GM23338 (cell line): ENCODE results near the gene STPG1. TPM values are rescaled to one million over a fixed set of nuclear protein-coding genes. Genes with fewer than 3 reads are reported as not detected.

ENCODE experiments used
- ATAC-seq: fragments of 200-7000 bp; cut with Tn5 transposase; 3 replicates; pipeline ENCODE4 v1.9.1; 2020
- DNase-seq: peaks from one replicate; pipeline ENCODE4 v3.0.0-alpha.2; 2015; ENCODE audit warnings: low spot score
- H2AFZ ChIP-seq: fragments of 200-600 bp; sonication (generic); 2 replicates; pipeline ENCODE4 v1.8.0; 2016; ENCODE audit warnings: antibody characterized with exemption, mild to moderate bottlenecking, moderate library complexity
- H3F3A ChIP-seq: fragments of 200-600 bp; sonication (generic); replicated peaks from 2 replicates; pipeline ENCODE4 v1.8.0; 2017; ENCODE audit warnings: antibody characterized with exemption, mixed run types, low read depth
- H3K27ac ChIP-seq: fragments of 200-600 bp; sonication (generic); 2 replicates; pipeline ENCODE4 v1.6.1; 2016; ENCODE audit warnings: low read depth
- H3K27me3 ChIP-seq: fragments of 200-600 bp; sonication (generic); 2 replicates; pipeline ENCODE4 v1.8.0; 2016; ENCODE audit warnings: mild to moderate bottlenecking, mixed run types, moderate library complexity; ENCODE audit not compliant: insufficient read depth
- H3K36me3 ChIP-seq: fragments of 200-600 bp; sonication (generic); 2 replicates; pipeline ENCODE4 v1.8.0; 2016; ENCODE audit warnings: mild to moderate bottlenecking; ENCODE audit not compliant: insufficient read depth
- H3K4me1 ChIP-seq: fragments of 200-600 bp; sonication (generic); 2 replicates; pipeline ENCODE4 v1.8.0; 2016; ENCODE audit warnings: mild to moderate bottlenecking, moderate library complexity; ENCODE audit not compliant: insufficient read depth
- H3K4me2 ChIP-seq: fragments of 200-600 bp; sonication (generic); 2 replicates; pipeline ENCODE4 v1.7.1; 2017; ENCODE audit warnings: mixed run types
- H3K4me3 ChIP-seq: fragments of 200-600 bp; sonication (generic); 2 replicates; pipeline ENCODE4 v1.6.1; 2016; ENCODE audit warnings: mixed run types
- H3K79me2 ChIP-seq: fragments of 200-600 bp; sonication (generic); replicated peaks from 2 replicates; pipeline ENCODE4 v1.8.0; 2017; ENCODE audit warnings: mild to moderate bottlenecking; ENCODE audit not compliant: insufficient read depth
- H3K9me2 ChIP-seq: fragments of 200-600 bp; sonication (generic); 2 replicates; pipeline ENCODE4 v1.8.0; 2017; ENCODE audit not compliant: insufficient read depth
- H4K20me1 ChIP-seq: fragments of 200-600 bp; sonication (generic); replicated peaks from 2 replicates; pipeline ENCODE4 v1.8.0; 2017; ENCODE audit warnings: mild to moderate bottlenecking; ENCODE audit not compliant: insufficient read depth
- H3K27ac Mint-ChIP-seq: 2 replicates; pipeline ENCODE4 v1.8.0; 2020; ENCODE audit warnings: inconsistent platforms, mild to moderate bottlenecking, moderate library complexity, mixed read lengths
- H3K27me3 Mint-ChIP-seq: 3 replicates; pipeline ENCODE4 v1.8.0; 2022; ENCODE audit warnings: low read depth, mild to moderate bottlenecking, moderate library complexity, mixed read lengths, inconsistent platforms; ENCODE audit not compliant: insufficient read depth, poor library complexity
- H3K36me3 Mint-ChIP-seq: 3 replicates; pipeline ENCODE4 v1.8.0; 2021; ENCODE audit warnings: low read depth, mild to moderate bottlenecking, inconsistent platforms, moderate library complexity, mixed read lengths
- H3K4me1 Mint-ChIP-seq: 3 replicates; pipeline ENCODE4 v1.8.0; 2020; ENCODE audit warnings: mild to moderate bottlenecking, inconsistent platforms, mixed read lengths
- H3K4me3 Mint-ChIP-seq: 3 replicates; pipeline ENCODE4 v1.8.0; 2021; ENCODE audit warnings: moderate library complexity, mild to moderate bottlenecking, inconsistent platforms, mixed read lengths
- H3K9me3 Mint-ChIP-seq: 3 replicates; pipeline ENCODE4 v1.8.0; 2020; ENCODE audit warnings: moderate library complexity, mild to moderate bottlenecking, inconsistent platforms, mixed read lengths
- CREB1 ChIP-seq: fragments of 250-450 bp; sonication (Bioruptor Pico); IDR thresholded peaks from 2 replicates; pipeline ENCODE4 v1.5.0; 2020; ENCODE audit warnings: low read depth, mild to moderate bottlenecking, moderate library complexity
- CTCF ChIP-seq, 2 experiments: fragments of 200-600 bp in 1 of 2; sonication (generic) in 1 of 2; conservative IDR thresholded peaks; 2 replicates each; pipeline versions ENCODE4 v1.5.1 to v1.6.1; 2016 to 2017; ENCODE audit warnings: antibody characterized with exemption in 2 of 2, low read depth in 2 of 2, mild to moderate bottlenecking in 2 of 2, moderate library complexity in 1 of 2
- ETS1 ChIP-seq: IDR thresholded peaks from 2 replicates; pipeline ENCODE4 v1.6.1; 2016; ENCODE audit warnings: antibody characterized with exemption
- EZH2 ChIP-seq: fragments of 200-600 bp; sonication (generic); IDR thresholded peaks from one replicate; pipeline ENCODE4 v1.8.0; 2017; ENCODE audit warnings: antibody characterized with exemption, mild to moderate bottlenecking, low read depth; ENCODE audit not compliant: unreplicated experiment
- EZH2phosphoT487 ChIP-seq: fragments of 200-600 bp; sonication (generic); IDR thresholded peaks from one replicate; pipeline ENCODE4 v1.8.1; 2018; ENCODE audit warnings: antibody characterized with exemption; ENCODE audit not compliant: unreplicated experiment
- NANOG ChIP-seq: IDR thresholded peaks from 2 replicates; pipeline ENCODE4 v1.6.1; 2016; ENCODE audit warnings: antibody characterized with exemption, borderline replicate concordance
- POLR2AphosphoS5 ChIP-seq: IDR thresholded peaks from 2 replicates; pipeline ENCODE4 v1.6.1; 2016; ENCODE audit warnings: antibody characterized with exemption, low read depth
- STAT1 ChIP-seq: IDR thresholded peaks from one replicate; pipeline ENCODE4 v1.6.1; 2016; ENCODE audit warnings: antibody characterized with exemption; ENCODE audit not compliant: unreplicated experiment
- ZNF114 ChIP-seq: fragments of 250-450 bp; sonication (Bioruptor Pico); IDR thresholded peaks from 2 replicates; pipeline ENCODE4 v1.5.0; 2020; ENCODE audit warnings: mild to moderate bottlenecking, moderate library complexity
- polyA plus RNA-seq: library from polyadenylated mRNA; unstranded; fragments of >200 nt; fragmentation: Nextera tagmentation; extraction: Ambion mirVana; gene quantifications from 2 replicates; pipeline ENCODE4 v1.2.1, GENCODE V29; 2016
- total RNA-seq: library from RNA; depleted of rRNA; stranded (reverse); fragments of >200 nt; shearing (Covaris generic); gene quantifications from 2 replicates; pipeline ENCODE4 v1.2.3, GENCODE V29; 2014
- TF ChIP-seq, protein P1 (sequence below): IDR thresholded peaks from one replicate; pipeline ENCODE4 v1.6.1; 2018; ENCODE audit warnings: antibody characterized with exemption; ENCODE audit not compliant: unreplicated experiment

The STPG1 gene
- total and polyA plus RNA-seq, 2 experiments from 2014 or later = 8.2 to 11.4 TPM

GRCh38 chr1:24362982-24363614 is 50.5 kb downstream of the STPG1 start:
- ATAC-seq (no peak), DNase-seq (no peak)
- H3K4me1 Mint-ChIP-seq = peaks cover 6% of the 10 kb centered on the region; the same call in 1 of the 3 replicates
- no peak for TF ChIP-seq CREB1 (CRISPR knock-in tag)
- TF ChIP-seq, protein P1, sequence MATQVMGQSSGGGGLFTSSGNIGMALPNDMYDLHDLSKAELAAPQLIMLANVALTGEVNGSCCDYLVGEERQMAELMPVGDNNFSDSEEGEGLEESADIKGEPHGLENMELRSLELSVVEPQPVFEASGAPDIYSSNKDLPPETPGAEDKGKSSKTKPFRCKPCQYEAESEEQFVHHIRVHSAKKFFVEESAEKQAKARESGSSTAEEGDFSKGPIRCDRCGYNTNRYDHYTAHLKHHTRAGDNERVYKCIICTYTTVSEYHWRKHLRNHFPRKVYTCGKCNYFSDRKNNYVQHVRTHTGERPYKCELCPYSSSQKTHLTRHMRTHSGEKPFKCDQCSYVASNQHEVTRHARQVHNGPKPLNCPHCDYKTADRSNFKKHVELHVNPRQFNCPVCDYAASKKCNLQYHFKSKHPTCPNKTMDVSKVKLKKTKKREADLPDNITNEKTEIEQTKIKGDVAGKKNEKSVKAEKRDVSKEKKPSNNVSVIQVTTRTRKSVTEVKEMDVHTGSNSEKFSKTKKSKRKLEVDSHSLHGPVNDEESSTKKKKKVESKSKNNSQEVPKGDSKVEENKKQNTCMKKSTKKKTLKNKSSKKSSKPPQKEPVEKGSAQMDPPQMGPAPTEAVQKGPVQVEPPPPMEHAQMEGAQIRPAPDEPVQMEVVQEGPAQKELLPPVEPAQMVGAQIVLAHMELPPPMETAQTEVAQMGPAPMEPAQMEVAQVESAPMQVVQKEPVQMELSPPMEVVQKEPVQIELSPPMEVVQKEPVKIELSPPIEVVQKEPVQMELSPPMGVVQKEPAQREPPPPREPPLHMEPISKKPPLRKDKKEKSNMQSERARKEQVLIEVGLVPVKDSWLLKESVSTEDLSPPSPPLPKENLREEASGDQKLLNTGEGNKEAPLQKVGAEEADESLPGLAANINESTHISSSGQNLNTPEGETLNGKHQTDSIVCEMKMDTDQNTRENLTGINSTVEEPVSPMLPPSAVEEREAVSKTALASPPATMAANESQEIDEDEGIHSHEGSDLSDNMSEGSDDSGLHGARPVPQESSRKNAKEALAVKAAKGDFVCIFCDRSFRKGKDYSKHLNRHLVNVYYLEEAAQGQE = no peak
- no peak for TF ChIP-seq CTCF (conservative IDR thresholded peaks at IDR 0.05; ENCODE audit: low read depth in 2 of 2)
- no peak for TF ChIP-seq ETS1
- TF ChIP-seq EZH2phosphoT487 = no peak
- TF ChIP-seq POLR2AphosphoS5 = no peak
- TF ChIP-seq STAT1 = no peak
- no peak for TF ChIP-seq EZH2
- Histone ChIP-seq H3K79me2 (no peaks in the 10 kb centered on the region), H3K4me1 (no peaks in the 10 kb centered on the region), H3K9me2 (no peaks in the 10 kb centered on the region), H2AFZ (no peak overlapping the region), H3F3A (no peaks in the 10 kb centered on the region), H4K20me1 (no peaks in the 10 kb centered on the region), H3K27ac (no peak overlapping the region), H3K4me3 (no peak overlapping the region), H3K4me2 (no peak overlapping the region), H3K27me3 (no peaks in the 10 kb centered on the region), H3K36me3 (no peaks in the 10 kb centered on the region)
- H3K4me3 Mint-ChIP-seq = no peak overlapping the region
- no peaks in the 10 kb centered on the region for H3K9me3 Mint-ChIP-seq
- H3K27me3 Mint-ChIP-seq = peaks cover 2% of the 10 kb centered on the region
- H3K36me3 Mint-ChIP-seq = no peaks in the 10 kb centered on the region
- no peak overlapping the region for H3K27ac Mint-ChIP-seq

DNA sequence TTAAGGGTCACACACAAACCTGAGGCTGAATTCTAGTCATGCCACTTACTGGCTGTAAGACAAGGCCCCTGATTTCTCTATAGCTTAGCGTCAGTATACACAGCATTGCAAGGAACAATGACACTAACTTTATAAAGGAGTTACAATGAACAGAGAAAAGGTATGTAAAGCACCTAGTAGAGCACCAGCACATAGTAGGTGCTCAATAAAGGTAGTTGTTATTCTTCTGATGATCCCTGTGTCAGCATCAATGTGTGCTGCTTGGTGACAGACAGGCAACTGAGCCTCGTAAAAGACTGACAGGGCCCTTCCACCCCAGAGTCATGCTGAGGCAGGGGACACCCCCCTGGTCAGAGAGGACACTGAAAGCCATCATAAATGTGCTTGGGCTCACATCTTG is 51.2 kb downstream of the STPG1 start:
- Histone ChIP-seq H3K4me2 (no peak overlapping the region), H3K9me2 (no peaks in the 10 kb centered on the region), H3K27ac (no peak overlapping the region), H3K4me1 (no peaks in the 10 kb centered on the region), H3K36me3 (no peaks in the 10 kb centered on the region), H3K27me3 (no peaks in the 10 kb centered on the region), H3K79me2 (no peaks in the 10 kb centered on the region), H2AFZ (no peak overlapping the region), H3K4me3 (no peak overlapping the region), H3F3A (no peaks in the 10 kb centered on the region), H4K20me1 (no peaks in the 10 kb centered on the region)
- no peak for TF ChIP-seq CTCF (conservative IDR thresholded peaks at IDR 0.05; ENCODE audit: low read depth in 2 of 2)
- TF ChIP-seq ZNF114 (CRISPR knock-in tag) = no peak
- no peak for TF ChIP-seq NANOG
- DNase-seq = no peak
- Mint-ChIP-seq H3K4me3 (no peak overlapping the region), H3K27me3 (peaks cover 2% of the 10 kb centered on the region), H3K36me3 (peaks cover 4% of the 10 kb centered on the region; the same call in 2 of the 3 replicates), H3K4me1 (peaks cover 6% of the 10 kb centered on the region; the same call in 1 of the 3 replicates), H3K9me3 (no peaks in the 10 kb centered on the region), H3K27ac (no peak overlapping the region)
- no peak for ATAC-seq
